Stimulated activated CD8-positive, alpha-beta memory T cell treated with anti-CD3 and anti-CD28 coated beads, Interleukin-15, amount 100 ng/mL, for 24 hours (primary cell): Measurements from ENCODE around the gene SPON2.

ENCODE experiments used
- DNase-seq: peaks from one replicate; pipeline ENCODE4 v3.0.0-alpha.2; 2020; ENCODE audit warnings: low read depth

Gene SPON2

GRCh38 chr4:1172971-1173757 is 781 bp upstream of the SPON2 start:
- DNase-seq: no peak

GRCh38 chr4:1171311-1172227 is 814 bp downstream of the SPON2 start:
- DNase-seq: no peak

GRCh38 chr4:1170976-1171310 is 1.4 kb downstream of the SPON2 start:
- DNase-seq: no peak

DNA sequence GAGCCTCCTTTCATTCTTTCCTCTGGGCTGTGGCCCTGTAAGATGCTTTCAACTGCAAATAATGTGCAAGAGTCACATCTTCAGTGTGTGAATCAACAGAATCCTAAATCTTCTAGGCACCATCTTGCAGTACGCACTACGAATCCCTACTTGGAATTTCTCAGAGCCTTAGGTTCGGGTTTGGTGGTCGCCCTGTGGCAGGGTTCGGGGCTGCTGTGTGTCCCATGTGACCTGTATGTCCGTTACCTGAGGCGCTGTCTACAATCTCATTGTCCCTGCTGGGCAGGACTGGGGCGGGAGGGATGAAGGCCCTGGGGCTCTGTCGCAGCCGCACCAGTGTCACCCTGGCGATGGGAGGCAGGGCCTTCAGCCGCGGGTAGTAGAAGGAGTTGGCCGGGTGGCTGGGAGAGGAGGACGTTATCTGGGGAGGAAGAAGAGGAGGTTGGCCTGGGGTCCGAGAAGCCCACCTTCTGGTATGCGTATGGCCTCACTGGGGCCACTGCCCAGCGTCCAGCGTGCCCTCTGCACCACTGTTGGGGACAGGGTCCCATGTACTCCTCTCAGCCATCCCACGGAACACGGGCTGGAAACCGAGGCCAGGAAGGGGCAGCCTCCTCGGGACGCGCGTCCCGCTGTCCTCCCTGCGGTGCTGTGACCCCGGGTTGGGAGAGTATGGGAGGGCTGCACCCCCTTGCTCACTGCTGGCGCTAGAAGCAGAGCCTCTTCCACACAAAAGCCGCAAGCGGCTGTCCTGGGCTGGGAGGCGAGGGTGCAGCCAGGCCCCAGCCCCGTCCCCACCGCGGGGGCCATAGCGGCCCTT is 2.0 kb downstream of the SPON2 start:
- DNase-seq: no peak

GRCh38 chr4:1169691-1170096 is 2.7 kb downstream of the SPON2 start:
- DNase-seq: no peak

- DNase-seq: no peak
Measured at GRCh38 chr4:1169171-1169671, 3.2 kb downstream of the SPON2 start.

DNA sequence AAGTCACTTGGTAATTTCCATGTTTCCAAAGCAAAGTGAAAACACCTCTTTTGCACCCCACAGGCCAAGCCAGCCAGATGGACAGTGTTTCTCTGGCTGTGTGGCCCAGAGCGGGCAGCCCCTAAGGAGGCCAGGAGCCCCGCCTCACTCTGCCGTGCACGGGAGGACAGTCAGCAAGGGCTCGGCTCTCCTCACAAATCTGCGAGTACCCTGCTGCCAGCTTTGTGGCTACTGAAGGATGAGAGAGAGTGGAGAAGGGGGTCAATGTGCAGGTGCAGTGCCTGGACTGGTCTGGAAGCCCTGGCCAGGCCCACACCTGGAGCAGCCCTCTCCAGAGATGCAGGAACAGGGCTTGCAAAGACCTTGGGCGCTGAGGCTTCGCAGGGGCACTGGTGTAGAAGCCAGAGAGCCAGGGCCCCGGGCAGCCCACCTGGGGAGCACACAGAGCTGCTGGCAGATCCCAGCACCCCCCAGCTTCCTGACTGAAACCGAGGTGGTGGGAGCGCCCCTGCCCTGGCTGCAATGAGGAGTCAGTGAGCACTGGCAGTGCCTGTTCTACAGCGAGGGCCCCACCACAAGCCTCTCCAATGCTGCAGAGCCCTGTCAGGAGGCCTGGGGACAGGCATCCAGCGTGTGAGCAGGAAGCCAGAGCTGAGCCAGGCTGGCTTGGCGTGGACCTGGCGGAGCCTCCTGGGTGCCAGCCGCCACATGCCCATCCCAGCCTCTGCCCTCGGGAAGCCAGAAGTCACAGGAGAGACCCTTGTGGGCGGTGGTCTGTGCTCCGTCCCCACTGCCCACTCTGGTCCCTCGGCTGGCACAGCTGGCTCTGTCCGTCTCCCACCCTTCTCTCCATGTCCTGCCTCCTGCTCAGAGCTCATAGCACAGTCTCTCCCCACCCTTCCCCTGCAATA is 3.9 kb downstream of the SPON2 start:
- no peak for DNase-seq

DNA sequence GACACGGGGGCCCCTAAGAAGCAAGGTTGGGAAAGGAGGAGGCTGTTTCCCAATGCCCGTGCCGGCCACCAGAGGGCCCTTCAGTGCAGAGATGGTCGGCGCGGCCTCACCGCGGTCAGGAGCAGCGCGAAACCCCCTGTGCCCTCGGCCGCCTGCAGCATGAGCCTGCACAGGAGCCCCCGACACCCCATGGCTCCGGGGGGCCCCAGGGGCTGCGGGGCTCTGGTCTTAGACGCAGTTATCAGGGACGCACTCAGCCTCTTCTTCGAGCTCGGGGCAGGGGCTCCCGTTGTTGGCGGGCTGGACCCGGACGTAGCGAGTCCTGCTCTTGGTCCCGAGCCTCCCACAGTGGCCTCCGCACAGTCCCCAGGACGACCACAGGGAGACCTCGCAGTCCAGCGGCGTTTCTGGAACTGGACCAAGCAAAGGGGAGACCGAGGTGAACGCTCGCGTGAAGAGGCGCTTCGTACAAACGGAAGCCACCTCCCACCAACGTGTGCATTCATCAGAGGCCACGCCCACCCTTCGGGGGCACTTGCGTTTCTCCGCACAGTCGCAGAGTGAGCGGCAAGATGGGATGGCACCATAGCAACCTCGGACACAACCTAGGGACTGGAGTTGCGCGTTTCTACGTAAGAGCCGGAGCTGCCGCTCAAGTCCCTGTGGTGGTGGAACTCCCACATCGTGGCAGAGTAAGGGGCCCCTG is 5.0 kb downstream of the SPON2 start:
- DNase-seq: peak; percentile 69

GRCh38 chr4:1166509-1167243 is 5.7 kb downstream of the SPON2 start:
- no peak for DNase-seq

GRCh38 chr4:1164956-1165545 is 7.3 kb downstream of the SPON2 start:
- DNase-seq: no peak

DNA sequence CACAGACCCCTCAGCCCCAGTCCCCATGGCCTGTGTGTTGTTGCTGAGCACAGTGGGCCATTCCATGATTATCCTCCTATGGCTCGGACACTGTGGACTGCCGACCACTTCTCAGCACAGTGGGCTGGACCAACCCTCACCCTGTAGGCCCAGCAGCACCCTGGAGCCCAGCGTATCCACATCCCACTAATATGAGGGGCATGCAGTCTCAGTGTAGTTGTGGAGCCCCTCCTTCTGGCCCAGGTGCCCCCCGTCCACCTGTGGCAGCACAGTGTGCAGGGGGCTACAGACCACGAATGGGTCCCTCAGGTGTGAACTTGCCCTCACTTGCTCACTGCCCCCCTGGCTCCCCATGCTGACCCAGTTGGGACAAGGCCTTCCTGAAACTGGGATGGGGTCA is 7.9 kb downstream of the SPON2 start:
- no peak for DNase-seq

- DNase-seq: no peak
Measured at GRCh38 chr4:1164040-1164439, 8.3 kb downstream of the SPON2 start.

DNA sequence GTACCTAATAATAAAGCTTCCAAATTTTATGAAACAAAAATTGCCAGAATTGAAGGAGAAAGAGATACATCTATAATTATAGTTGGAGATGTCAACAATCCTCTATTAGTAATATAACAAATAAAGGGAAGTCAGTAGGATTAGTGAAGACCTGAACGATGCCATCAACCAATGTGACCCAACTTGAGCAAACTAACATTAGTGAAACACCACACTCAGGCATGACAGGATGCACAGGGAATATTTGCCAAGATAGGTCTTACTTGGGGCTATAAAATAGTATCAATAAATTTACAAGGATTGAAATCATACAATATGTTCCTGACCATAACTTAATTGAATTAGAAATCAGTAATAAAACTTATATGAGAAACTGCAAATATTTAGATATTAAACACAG is 12.0 kb downstream of the SPON2 start:
- DNase-seq: no peak

DNA sequence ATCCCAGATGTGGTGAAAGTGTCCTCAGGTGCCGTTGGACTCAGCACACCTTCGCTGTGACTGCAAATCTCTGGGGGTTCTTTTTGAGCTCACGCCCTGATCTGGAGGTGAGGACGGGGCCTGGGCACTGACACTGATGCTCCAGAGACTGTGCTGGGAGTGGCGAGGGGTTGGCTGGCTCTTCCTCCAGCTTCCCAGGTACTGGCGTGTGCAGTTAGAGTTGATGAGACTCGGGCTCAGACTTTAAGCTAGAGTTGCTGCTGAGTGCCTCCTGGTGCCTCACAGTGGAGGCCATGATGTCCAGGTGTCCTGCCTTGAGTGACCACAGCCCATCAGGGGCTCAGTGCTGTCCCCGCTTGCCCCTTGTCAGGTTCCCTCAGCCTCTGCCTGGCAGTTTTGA is 16.3 kb downstream of the SPON2 start:
- DNase-seq: no peak

DNA sequence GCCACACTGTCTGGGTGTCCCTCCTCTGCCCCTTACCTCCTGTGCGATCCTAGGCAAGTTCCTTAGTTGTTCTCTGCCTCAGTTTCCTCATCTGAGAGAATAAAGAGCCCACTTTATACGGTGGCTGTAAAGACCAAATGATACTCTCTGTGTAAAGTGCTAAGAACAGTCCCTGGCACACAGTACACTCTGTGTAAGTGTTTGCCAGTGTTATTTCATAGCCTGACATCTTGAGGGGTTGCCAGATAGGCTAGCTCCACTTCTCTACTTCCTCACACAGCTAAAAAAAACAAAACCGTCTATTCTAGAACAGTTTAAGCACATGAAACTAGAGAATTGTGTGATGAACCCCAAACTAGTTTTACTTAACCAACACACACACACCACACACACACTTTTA is 17.1 kb downstream of the SPON2 start:
- DNase-seq: no peak

- no peak for DNase-seq
Measured at GRCh38 chr4:1154523-1155182, 17.7 kb downstream of the SPON2 start.

GRCh38 chr4:1154126-1154522 is 18.3 kb downstream of the SPON2 start:
- DNase-seq: no peak

DNA sequence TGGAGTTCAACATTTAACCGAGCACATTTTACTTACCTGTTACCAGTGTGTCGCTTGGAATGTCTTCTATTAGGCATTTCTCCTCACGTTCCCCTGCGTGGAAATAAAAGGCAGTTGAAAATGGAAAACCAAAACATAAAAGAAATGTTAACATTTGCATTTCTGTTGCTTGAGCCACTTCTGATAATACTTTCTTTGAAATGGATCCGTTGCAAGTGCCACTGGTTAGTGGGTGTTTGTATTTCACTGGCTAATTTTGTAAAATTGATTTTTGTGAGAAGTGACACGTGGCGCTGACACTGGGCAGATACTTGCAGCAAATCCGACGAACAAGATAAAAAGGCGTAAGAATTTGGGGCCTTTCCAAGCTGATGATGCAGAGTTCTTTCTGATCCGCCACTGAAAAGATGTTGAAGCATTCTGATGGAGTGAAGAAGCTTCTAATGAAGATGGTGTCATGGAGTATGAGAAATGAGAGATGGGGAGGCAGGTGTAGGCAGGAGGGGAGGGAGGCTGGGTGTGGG is 18.8 kb downstream of the SPON2 start:
- DNase-seq: no peak

DNA sequence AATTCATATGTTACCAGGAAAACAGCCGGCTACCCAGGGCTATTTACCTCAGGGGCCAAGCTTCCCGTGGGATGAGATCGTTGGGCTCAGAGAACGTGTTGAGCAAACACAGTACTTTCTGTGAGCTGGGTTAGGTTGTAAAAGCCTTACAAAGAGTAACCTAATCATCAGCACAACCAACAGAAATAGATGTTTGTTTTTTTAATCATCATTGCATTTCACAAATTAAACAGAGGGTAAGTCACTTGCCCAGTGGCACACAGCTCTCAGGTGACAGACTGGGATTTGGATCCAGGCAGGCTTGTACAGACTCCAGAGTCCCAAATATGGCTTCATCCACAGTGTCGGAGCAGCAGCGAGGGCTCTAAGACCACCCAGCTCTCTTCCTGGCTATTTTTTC is 20.1 kb downstream of the SPON2 start:
- DNase-seq: no peak
